Suppressor macrophage treated with lipopolysaccharide for 4 hours (primary cell): Measurements from ENCODE around the gene FKBP6.
"Not testable (repeated sequence)": the region's sequence is repeated elsewhere in the genome, so short reads cannot be mapped to it uniquely, and the experiment has no call there.

Experiments
- DNase-seq: peaks from one replicate; pipeline ENCODE4 v3.0.0-alpha.2; 2020

FKBP6 gene

GRCh38 chr7:73395538-73396503, 67.9 kb downstream of the FKBP6 start:
- no peak for DNase-seq

- DNase-seq: no peak
Measured at GRCh38 chr7:73397521-73398281, 69.7 kb downstream of the FKBP6 start.

GRCh38 chr7:73399185-73400050, 71.5 kb downstream of the FKBP6 start:
- peak; percentile 59 for DNase-seq

- DNase-seq: not testable (repeated sequence)
Measured at GRCh38 chr7:73404860-73405259, 76.9 kb downstream of the FKBP6 start.
